Endothelial cell of umbilical vein (primary cell): ENCODE data around the gene ZDHHC11B. TPM values are rescaled to one million over a fixed set of nuclear protein-coding genes. Genes with fewer than 3 reads are reported as not detected.
A peak's percentile ranks its signal among the peaks of the same experiment; 100 is the strongest.
"Not testable (repeated sequence)": the region's sequence is repeated elsewhere in the genome, so short reads cannot be mapped to it uniquely, and the experiment has no call there.

Experiments
- Bru-seq: library from RNA; stranded (reverse); fragments of 400-500 nt; gene quantifications from one replicate; lab custom pipeline; 2021; lab: Mats Ljungman, UMichigan
- BruChase-seq, 2 experiments: library from RNA; stranded (reverse); fragments of 400-500 nt; gene quantifications; one replicate each; lab custom pipeline; 2021; lab: Mats Ljungman, UMichigan
- BruUV-seq: library from RNA; stranded (reverse); fragments of 400-500 nt; replicated peaks from 2 replicates; lab custom pipeline; 2021; lab: Mats Ljungman, UMichigan
- CTCF ChIA-PET: fragments of 300-600, 350-600 bp; sonication (Branson Sonifier 250); formaldehyde crosslinking; loops from one replicate; lab custom pipeline; 2021; ENCODE audit warnings: antibody characterized with exemption, inconsistent platforms; lab: Charles Lee
- POLR2A ChIA-PET: fragments of 300-600, 350-600 bp; sonication (Branson Sonifier 250); formaldehyde crosslinking; loops from one replicate; lab custom pipeline; 2021; ENCODE audit warnings: antibody characterized with exemption, inconsistent platforms; lab: Charles Lee
- DNase-seq: peaks from one replicate; pipeline ENCODE4 v3.0.0-alpha.2; 2011; ENCODE audit warnings: low read depth, low spot score
- FAIRE-seq: peaks from 2 replicates; lab custom pipeline; 2011; peaks lifted over from hg19 to GRCh38; lab: Jason Lieb, UNC
- H2AFZ ChIP-seq: 2 replicates; pipeline ENCODE4 v1.6.0; 2012; ENCODE audit warnings: low read depth, low read length, control low read depth, inconsistent platforms
- H3K27ac ChIP-seq: 2 replicates; pipeline ENCODE4 v1.5.1; 2011; ENCODE audit warnings: low read depth, mild to moderate bottlenecking, control low read depth, low read length, moderate library complexity; ENCODE audit not compliant: insufficient read depth
- H3K27me3 ChIP-seq, 2 experiments: 2 replicates each; pipeline versions ENCODE4 v1.6.0 to v1.6.1; 2011; ENCODE audit warnings: low read length in 2 of 2, mixed read lengths in 1 of 2; ENCODE audit not compliant: control insufficient read depth in 2 of 2, insufficient read depth in 2 of 2
- H3K36me3 ChIP-seq, 2 experiments: 2 replicates in 1 of 2; 3 replicates in 1 of 2; pipeline ENCODE4 v1.5.1; 2011; ENCODE audit warnings: low read length in 2 of 2, mild to moderate bottlenecking in 1 of 2, moderate library complexity in 1 of 2; ENCODE audit not compliant: control insufficient read depth in 2 of 2, insufficient read depth in 2 of 2; ENCODE audit errors: extremely low read depth in 1 of 2
- H3K4me1 ChIP-seq: 3 replicates; pipeline ENCODE4 v1.5.1; 2011; ENCODE audit warnings: mild to moderate bottlenecking, low read length; ENCODE audit not compliant: control insufficient read depth, insufficient read depth; ENCODE audit errors: extremely low read depth
- H3K4me2 ChIP-seq: 2 replicates; pipeline ENCODE4 v1.6.1; 2011; ENCODE audit warnings: low read length, control low read depth, mixed read lengths; ENCODE audit not compliant: insufficient read depth
- H3K4me3 ChIP-seq, 3 experiments: fragments of 200-600 bp in 1 of 3; sonication (generic), shearing (Covaris generic) in 1 of 3; replicated peaks in 1 of 3; 2 replicates each; pipeline ENCODE4 v1.5.1; 2011 to 2016; ENCODE audit warnings: control low read depth in 3 of 3, low read length in 3 of 3, mild to moderate bottlenecking in 2 of 3, inconsistent platforms in 1 of 3, low read depth in 1 of 3, moderate library complexity in 1 of 3; ENCODE audit not compliant: insufficient read depth in 1 of 3
- H3K79me2 ChIP-seq: 2 replicates; pipeline ENCODE4 v1.6.0; 2012; ENCODE audit warnings: low read length, inconsistent platforms; ENCODE audit not compliant: control insufficient read depth, insufficient read depth
- H3K9ac ChIP-seq: replicated peaks from 2 replicates; pipeline ENCODE3; 2011; ENCODE audit warnings: low read length, control low read depth; ENCODE audit not compliant: insufficient read depth; ENCODE audit errors: extremely low read depth
- H3K9me1 ChIP-seq: replicated peaks from 3 replicates; pipeline ENCODE4 v1.6.0; 2011; ENCODE audit warnings: mild to moderate bottlenecking, low read length; ENCODE audit not compliant: control insufficient read depth, insufficient read depth; ENCODE audit errors: extremely low read depth
- H3K9me3 ChIP-seq: replicated peaks from 2 replicates; pipeline ENCODE4 v1.5.1; 2012; ENCODE audit warnings: low read length, inconsistent platforms; ENCODE audit not compliant: control insufficient read depth, insufficient read depth
- H4K20me1 ChIP-seq: replicated peaks from 2 replicates; pipeline ENCODE3; 2011; ENCODE audit warnings: mild to moderate bottlenecking, low read length; ENCODE audit not compliant: control insufficient read depth, insufficient read depth; ENCODE audit errors: extremely low read depth
- dilution Hi-C: fragments of 300-500 bp; cut with MboI; formaldehyde crosslinking; loops from one replicate; pipeline ENCODE4 v1.15.0; 2019; ENCODE audit warnings: low sequenced_read_pairs; ENCODE audit not compliant: extremely low pct_ligation_motif_present
- intact Hi-C: fragments of 100-400 bp; cut with micrococcal nuclease; formaldehyde crosslinking; loops from one replicate; pipeline ENCODE4 v1.10.0; 2022
- long read RNA-seq: library from polyadenylated mRNA; stranded (forward); transcript quantifications from one replicate; pipeline ENCODE4 v2.0.0, GENCODE V29; 2021
- polyA minus RNA-seq, 3 experiments: library from RNA; depleted of rRNA, polyadenylated mRNA; stranded (reverse); fragments of >200 nt; gene quantifications; 1 replicate in 1 of 3; 2 replicates in 2 of 3; pipeline ENCODE4 v1.2.3, GENCODE V29; 2011
- polyA plus RNA-seq, 4 experiments: library from polyadenylated mRNA; depleted of rRNA in 3 of 4; stranded (reverse) in 3 of 4; unstranded in 1 of 4; fragments of >200 nt; gene quantifications; 2 replicates each; pipeline versions ENCODE4 v1.2.1 to v1.2.3, GENCODE V29; 2011 to 2012; ENCODE audit warnings: missing spikeins in 1 of 4
- total RNA-seq: library from RNA; stranded (reverse); gene quantifications from 2 replicates; pipeline ENCODE4 v1.2.3, GENCODE V29; 2021

The ZDHHC11B gene, protein sequence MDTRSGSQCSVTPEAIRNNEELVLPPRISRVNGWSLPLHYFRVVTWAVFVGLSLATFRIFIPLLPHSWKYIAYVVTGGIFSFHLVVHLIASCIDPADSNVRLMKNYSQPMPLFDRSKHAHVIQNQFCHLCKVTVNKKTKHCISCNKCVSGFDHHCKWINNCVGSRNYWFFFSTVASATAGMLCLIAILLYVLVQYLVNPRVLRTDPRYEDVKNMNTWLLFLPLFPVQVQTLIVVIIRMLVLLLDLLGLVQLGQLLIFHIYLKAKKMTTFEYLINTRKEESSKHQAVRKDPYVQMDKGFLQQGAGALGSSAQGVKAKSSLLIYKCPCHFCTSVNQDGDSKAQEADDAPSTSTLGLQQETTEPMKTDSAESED
- not detected in 2 replicates for total RNA-seq
- not detected in 2 replicates for polyA plus RNA-seq
- not detected in 2 replicates for polyA plus RNA-seq (2011; cell fraction: cytosol; rRNA removed)
- polyA plus RNA-seq (2011; cell fraction: nucleus; rRNA removed) = not detected in 2 replicates
- polyA plus RNA-seq (2012) = 0.09 TPM in 1 of 2 replicates, not detected in the other
- polyA minus RNA-seq = not detected in 2 replicates
- 0.72 TPM for polyA minus RNA-seq (2011; cell fraction: cytosol; rRNA and poly(A)+ RNA removed)
- not detected in 2 replicates for polyA minus RNA-seq (2011; cell fraction: nucleus; rRNA and poly(A)+ RNA removed)
- percentile 2 among the genes with signal in this experiment for Bru-seq, nascent RNA
- percentile 12 among the genes with signal in this experiment for BruChase-seq, experiment 1, labeled RNA remaining after a 6-hour chase
- percentile 2 among the genes with signal in this experiment for BruChase-seq, experiment 2, labeled RNA remaining after a 2-hour chase
- long read RNA-seq, partial matches to known transcripts = 0 of 1 reads
- long read RNA-seq, other reads (novel, unspliced or antisense) = 1 of 1 reads

GRCh38 chr5:784428-785177 is at the start of gene ZDHHC11B:
TSS of gene ZDHHC11B (minus strand) at chr5:784729. CDS start at chr5:766919, 17,810 bp downstream.
- BruUV-seq, H3K27me3 ChIP-seq, CTCF ChIA-PET, H3K27ac ChIP-seq, FAIRE-seq, H3K36me3 ChIP-seq, POLR2A ChIA-PET, H3K9ac ChIP-seq, H3K9me1 ChIP-seq, H3K4me1 ChIP-seq, dilution Hi-C loops, H3K9me3 ChIP-seq, H3K79me2 ChIP-seq, H4K20me1 ChIP-seq: not testable (repeated sequence)
- H2AFZ ChIP-seq = peak within 1 kb of the TSS; percentile 76
- H3K4me3 ChIP-seq = peak within 1 kb of the TSS in 1 of 3 experiments; percentile 52
- peak; percentile 52 for DNase-seq
- peak within 1 kb of the TSS; percentile 53 for H3K4me2 ChIP-seq
- intact Hi-C loops = loop anchor here (2.0 kb wide), 1 partner anchor 92 kb away; the partner anchor contains the start of gene TPPP

- H3K4me2 ChIP-seq, POLR2A ChIA-PET, H3K27me3 ChIP-seq, H3K9me1 ChIP-seq, BruUV-seq, H3K36me3 ChIP-seq, H3K79me2 ChIP-seq, DNase-seq, FAIRE-seq, H2AFZ ChIP-seq, H3K9ac ChIP-seq, H3K4me1 ChIP-seq, dilution Hi-C loops, H4K20me1 ChIP-seq, intact Hi-C loops, H3K4me3 ChIP-seq, H3K27ac ChIP-seq, CTCF ChIA-PET, H3K9me3 ChIP-seq: not testable (repeated sequence)
Observed at GRCh38 chr5:834013-834412, 49.5 kb upstream of the ZDHHC11B start.

DNA sequence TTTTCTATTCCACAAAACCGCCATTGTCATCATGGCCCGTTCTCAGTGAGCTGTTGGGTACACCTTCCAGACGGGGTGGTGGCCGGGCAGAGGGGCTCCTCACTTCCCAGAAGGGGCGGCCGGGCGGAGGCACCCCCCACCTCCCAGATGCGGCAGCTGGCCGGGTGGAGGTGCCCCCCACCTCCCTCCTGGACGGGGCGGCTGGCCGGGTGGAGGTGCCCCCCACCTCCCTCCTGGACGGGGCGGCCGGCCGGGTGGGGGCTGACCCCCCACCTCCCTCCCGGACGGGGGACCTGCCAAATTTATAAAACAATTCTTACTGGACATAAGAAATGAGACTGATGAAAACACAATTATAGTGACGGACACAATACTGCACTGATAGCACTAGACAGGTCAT is 43.7 kb upstream of the ZDHHC11B start:
- H2AFZ ChIP-seq, dilution Hi-C loops, H3K27me3 ChIP-seq, H3K27ac ChIP-seq, CTCF ChIA-PET, H3K36me3 ChIP-seq, H3K4me2 ChIP-seq, H3K9ac ChIP-seq, H3K9me1 ChIP-seq, DNase-seq, BruUV-seq, FAIRE-seq, H3K4me1 ChIP-seq, H3K9me3 ChIP-seq, H4K20me1 ChIP-seq, H3K4me3 ChIP-seq, POLR2A ChIA-PET, H3K79me2 ChIP-seq: not testable (repeated sequence)
- intact Hi-C loops = loop anchor here (5.0 kb wide), 1 partner anchor 91 kb away; no protein-coding TSS in a partner anchor
